IPS-11a (cell line): ENCODE data around the gene GRIK2.

Experiments
- H3K4me3 ChIP-seq: one replicate; pipeline ENCODE4 v1.5.1; 2013; ENCODE audit warnings: low read depth, low read length, control low read depth

Gene GRIK2

GRCh38 chr6:101454106-101454676 is 60.7 kb downstream of the GRIK2 start:
- H3K4me3 ChIP-seq: no peak overlapping the region

DNA sequence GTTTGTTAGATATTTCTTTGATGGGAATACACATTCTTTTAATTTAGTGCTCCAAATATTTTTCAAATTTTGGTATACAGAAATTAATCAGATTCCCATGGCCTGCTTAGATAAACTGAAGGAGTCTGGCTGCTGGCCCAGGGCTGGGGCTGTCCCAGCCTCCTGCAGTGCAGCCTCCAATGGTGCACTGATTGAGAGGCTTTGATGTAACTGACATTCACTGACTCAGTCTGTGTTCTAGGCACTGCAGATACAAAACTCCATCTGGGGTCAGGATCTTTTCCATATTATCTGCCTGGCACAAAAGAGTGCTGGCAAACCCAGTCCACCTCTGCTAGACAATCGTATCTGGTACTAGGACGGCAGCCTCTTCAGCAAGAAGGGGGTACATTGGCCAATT is 64.8 kb downstream of the GRIK2 start:
- no peak overlapping the region for H3K4me3 ChIP-seq

GRCh38 chr6:101458826-101459225 is 65.3 kb downstream of the GRIK2 start:
- H3K4me3 ChIP-seq: no peak overlapping the region

GRCh38 chr6:101462576-101462975 is 69.1 kb downstream of the GRIK2 start:
- H3K4me3 ChIP-seq: no peak overlapping the region

- no peak overlapping the region for H3K4me3 ChIP-seq
Measured at GRCh38 chr6:101465863-101466262, 72.4 kb downstream of the GRIK2 start.

DNA sequence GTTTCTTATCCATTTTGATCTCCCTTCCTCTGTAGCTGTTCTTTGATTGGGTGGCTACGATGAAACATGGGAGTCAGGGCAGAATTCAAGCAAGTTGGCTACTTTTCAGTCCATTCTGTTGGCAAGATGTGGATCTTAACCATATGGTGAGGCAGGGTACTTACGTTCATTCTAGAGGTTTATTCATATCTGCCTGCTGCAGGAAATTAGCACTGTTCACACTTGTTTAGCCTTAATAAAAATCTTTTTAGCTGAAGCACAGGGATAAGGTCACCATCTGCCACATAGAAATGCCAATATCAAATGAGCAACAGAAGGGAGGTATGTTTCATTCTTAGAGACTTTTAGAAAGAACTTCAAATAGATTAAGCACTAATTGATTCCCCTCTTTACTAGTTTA is 83.9 kb downstream of the GRIK2 start:
- no peak overlapping the region for H3K4me3 ChIP-seq

GRCh38 chr6:101478891-101479290 is 85.4 kb downstream of the GRIK2 start:
- no peak overlapping the region for H3K4me3 ChIP-seq

- H3K4me3 ChIP-seq: no peak overlapping the region
Measured at GRCh38 chr6:101482606-101483005, 89.1 kb downstream of the GRIK2 start.

GRCh38 chr6:101484781-101485180 is 91.3 kb downstream of the GRIK2 start:
- H3K4me3 ChIP-seq: no peak overlapping the region

DNA sequence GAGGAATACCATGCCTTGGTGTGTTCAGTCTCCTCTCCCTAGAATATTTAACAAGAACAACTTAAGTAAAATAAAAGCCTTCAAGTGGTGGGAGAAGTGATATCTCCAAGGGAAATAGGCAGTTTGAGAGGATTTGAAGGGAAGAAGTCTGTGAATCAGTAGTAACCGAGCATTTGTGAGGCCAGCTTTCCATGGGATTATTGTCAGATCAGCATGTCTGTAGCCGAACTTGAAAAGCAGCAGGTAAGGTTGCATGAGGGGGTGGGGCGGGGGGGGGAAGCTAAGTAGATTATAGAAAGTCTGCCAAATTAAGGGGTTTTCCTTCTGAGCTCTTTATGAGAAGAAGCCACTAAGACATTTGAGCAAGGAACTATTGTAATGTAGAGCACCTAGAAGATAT is 92.6 kb downstream of the GRIK2 start:
- H3K4me3 ChIP-seq: no peak overlapping the region

DNA sequence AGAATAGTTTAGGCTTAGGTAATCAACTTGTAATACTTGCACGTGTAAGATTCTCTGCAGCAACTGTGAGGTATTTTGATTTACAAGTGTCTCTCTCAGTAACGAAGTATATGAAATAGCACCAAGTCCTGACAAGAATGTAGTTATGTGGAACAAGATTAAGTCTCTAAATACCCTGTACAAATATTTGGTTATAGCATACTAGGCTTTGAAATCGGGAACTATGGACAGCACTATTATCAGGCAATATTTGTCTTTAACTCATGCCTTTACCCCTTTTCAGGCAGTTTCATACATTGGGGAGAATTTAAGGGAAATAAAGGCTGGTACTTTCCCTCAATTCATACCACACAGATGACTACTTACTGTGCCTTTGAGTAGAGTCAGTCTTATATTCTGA is 93.2 kb downstream of the GRIK2 start:
- H3K4me3 ChIP-seq: no peak overlapping the region

DNA sequence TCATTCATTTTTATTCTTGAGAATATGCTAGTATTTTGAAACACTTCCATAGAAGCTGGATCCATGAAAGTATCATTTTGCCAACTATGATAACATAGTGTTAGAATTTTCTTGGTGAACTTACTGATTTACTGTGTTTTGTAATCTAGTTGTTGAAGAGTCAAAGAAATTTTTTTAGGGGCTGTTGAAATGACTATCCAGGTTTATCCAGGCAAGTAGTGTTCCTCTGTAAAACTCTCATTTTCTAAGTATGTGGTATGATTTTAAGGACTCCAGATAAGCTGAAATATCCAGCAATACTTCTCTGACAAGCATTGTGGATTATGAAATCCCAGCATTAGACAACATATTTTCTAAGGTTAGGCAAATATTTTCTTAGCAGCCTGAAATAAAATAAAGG is 95.9 kb downstream of the GRIK2 start:
- no peak overlapping the region for H3K4me3 ChIP-seq

GRCh38 chr6:101490857-101491256 is 97.3 kb downstream of the GRIK2 start:
- H3K4me3 ChIP-seq: no peak overlapping the region

- no peak overlapping the region for H3K4me3 ChIP-seq
Measured at GRCh38 chr6:101502818-101503217, 109.3 kb downstream of the GRIK2 start.

- no peak overlapping the region for H3K4me3 ChIP-seq
Measured at GRCh38 chr6:101509536-101509935, 116.0 kb downstream of the GRIK2 start.

DNA sequence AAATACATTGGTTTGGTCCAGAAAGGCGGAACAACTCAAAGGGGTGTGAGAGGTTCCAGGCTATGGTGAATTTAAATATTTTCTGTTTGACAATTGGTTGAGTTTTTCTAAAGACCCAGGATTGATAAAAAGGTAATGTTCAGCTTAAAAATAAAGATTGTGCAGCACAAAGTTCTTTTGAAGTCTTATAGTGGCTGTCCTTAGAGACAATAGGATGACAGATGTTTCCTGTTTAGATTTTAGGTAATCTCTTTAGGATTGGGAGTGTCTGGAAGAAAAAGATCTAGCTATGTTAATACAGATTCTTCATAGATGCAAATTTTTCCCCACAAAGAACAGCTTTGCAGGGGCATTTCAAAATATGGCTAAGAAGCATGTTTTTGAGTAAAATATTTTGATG is 119.7 kb downstream of the GRIK2 start:
- no peak overlapping the region for H3K4me3 ChIP-seq

DNA sequence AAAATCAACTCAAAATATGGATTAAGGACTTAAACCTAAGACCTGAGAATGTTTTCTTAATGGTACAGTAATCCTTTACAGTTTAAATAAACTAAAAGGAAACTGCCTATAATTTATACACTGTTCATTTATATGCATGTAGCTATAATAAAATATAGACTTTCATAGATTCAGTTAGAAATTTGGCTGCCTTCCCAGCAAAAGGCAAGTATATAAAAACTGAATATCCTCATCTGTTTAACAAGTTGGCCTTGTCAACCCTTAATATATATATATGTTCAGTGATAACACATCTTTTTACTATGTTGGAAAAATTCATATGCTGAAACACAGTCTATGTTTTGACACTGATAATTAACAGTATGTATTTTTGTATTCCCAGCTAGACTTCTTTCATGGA is 123.1 kb downstream of the GRIK2 start:
- no peak overlapping the region for H3K4me3 ChIP-seq

DNA sequence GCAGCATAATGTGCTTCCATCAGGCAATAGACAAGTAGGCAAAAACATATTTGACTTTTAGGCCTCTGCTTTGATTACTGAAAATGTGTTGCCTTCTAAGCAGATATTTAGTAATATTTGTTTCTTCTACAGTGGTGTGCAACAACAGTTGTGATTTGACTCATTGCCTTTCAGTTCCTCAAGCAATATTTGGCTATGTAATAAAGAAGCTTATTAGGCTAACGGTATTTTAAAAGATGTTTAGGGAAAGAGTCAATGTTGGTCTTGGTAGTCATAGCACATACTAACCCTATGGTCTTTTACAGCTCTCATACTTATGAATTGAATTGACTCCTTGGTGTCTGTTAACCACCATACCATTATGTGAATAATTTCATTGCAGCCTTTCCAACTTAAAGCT is 124.1 kb downstream of the GRIK2 start:
- no peak overlapping the region for H3K4me3 ChIP-seq

- no peak overlapping the region for H3K4me3 ChIP-seq
Measured at GRCh38 chr6:101522254-101522653, 128.7 kb downstream of the GRIK2 start.

- H3K4me3 ChIP-seq: no peak overlapping the region
Measured at GRCh38 chr6:101527467-101527866, 134.0 kb downstream of the GRIK2 start.

- H3K4me3 ChIP-seq: no peak overlapping the region
Measured at GRCh38 chr6:101528801-101529200, 135.3 kb downstream of the GRIK2 start.

- no peak overlapping the region for H3K4me3 ChIP-seq
Measured at GRCh38 chr6:101531538-101531937, 138.0 kb downstream of the GRIK2 start.

DNA sequence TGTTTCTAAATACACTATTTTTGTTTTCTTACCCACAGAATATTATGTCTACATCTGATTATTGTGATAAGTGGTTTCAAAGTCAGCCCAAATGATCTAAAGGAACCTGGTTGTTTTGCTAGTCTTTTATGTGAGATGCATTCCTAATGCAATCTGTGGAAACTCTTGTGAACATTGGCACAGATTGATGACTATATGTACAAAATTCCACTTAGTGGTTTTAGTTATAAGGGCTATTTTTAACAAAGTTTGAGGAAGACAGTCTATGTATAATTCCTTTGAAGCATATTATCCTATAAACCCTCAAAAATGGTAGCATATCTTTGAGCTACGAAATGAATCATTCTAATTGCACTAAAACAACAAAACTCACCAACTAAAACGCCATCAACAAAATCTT is 140.9 kb downstream of the GRIK2 start:
- no peak overlapping the region for H3K4me3 ChIP-seq

GRCh38 chr6:101534821-101535220 is 141.3 kb downstream of the GRIK2 start:
- H3K4me3 ChIP-seq: no peak overlapping the region
